Mesodermal cell (in vitro differentiated cells): ENCODE data around the gene COQ10B.
"Not testable (repeated sequence)": the region's sequence is repeated elsewhere in the genome, so short reads cannot be mapped to it uniquely, and the experiment has no call there.

ENCODE experiments used
- H3K27ac ChIP-seq: 2 replicates; pipeline ENCODE4 v1.7.0; 2013; ENCODE audit warnings: mild to moderate bottlenecking, low read depth, low read length, moderate library complexity; ENCODE audit not compliant: severe bottlenecking
- H3K36me3 ChIP-seq: 2 replicates; pipeline ENCODE4 v1.7.1; 2013; ENCODE audit warnings: mild to moderate bottlenecking, low read length, moderate library complexity; ENCODE audit not compliant: control insufficient read depth, insufficient read depth
- H3K4me1 ChIP-seq: one replicate; pipeline ENCODE4 v1.7.1; 2013; ENCODE audit warnings: mild to moderate bottlenecking, low read length; ENCODE audit not compliant: insufficient read depth, control insufficient read depth, poor library complexity, severe bottlenecking
- H3K4me3 ChIP-seq: 2 replicates; pipeline ENCODE4 v1.7.0; 2013; ENCODE audit warnings: low read length, control low read depth, mild to moderate bottlenecking; ENCODE audit not compliant: insufficient read depth, poor library complexity, severe bottlenecking; ENCODE audit errors: extremely low read depth
- H3K9me3 ChIP-seq: 2 replicates; pipeline ENCODE4 v1.7.1; 2013; ENCODE audit warnings: mild to moderate bottlenecking, low read length, moderate library complexity; ENCODE audit not compliant: control insufficient read depth
- WGBS, 2 experiments: methylation state at CpG; one replicate each; pipeline ENCODE4 v1.1.5; 2013; ENCODE audit warnings: missing lambda C conversion rate in 2 of 2; ENCODE audit not compliant: insufficient coverage in 2 of 2; 5-methylcytosine and 5-hydroxymethylcytosine counted together

Gene COQ10B

GRCh38 chr2:197484248-197484647, 30.9 kb downstream of the COQ10B start:
- not testable (repeated sequence) for H3K4me3 ChIP-seq, H3K4me1 ChIP-seq, H3K27ac ChIP-seq
- peaks cover 52% of the 10 kb centered on the region for H3K36me3 ChIP-seq
- WGBS, 2 experiments, result 100% methylated on average over 2 of the region's 3 CpGs; no CpG with 5 or more reads in 1 of the 2 experiments
- peaks cover 12% of the 10 kb centered on the region for H3K9me3 ChIP-seq

GRCh38 chr2:197486175-197486574, 32.8 kb downstream of the COQ10B start:
- Histone ChIP-seq H3K4me3 (no peak overlapping the region), H3K27ac (no peak overlapping the region), H3K4me1 (no peaks in the 10 kb centered on the region), H3K9me3 (peaks cover 12% of the 10 kb centered on the region), H3K36me3 (peaks cover 71% of the 10 kb centered on the region)
- no CpG with 5 or more reads among the region's 2 CpGs for WGBS, 2 experiments

DNA sequence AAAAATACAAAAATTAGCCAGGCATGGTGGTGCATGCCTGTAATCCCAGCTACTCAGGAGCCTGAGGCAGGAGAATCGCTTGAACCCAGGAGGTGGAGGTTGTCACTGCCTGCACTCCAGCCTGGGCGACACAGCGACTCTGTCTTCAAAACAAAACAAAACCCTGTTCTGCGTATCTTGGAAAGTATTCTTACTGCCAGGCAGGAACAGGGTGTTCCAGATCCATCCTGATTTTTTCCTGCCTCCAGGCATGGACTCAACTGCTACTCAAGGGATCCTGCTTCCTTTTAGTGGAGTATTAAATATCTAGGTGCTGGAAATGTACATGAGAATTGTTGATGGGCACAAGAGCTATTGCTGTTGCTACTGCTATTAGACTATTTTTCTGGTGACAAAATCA, 34.0 kb downstream of the COQ10B start:
- Histone ChIP-seq H3K4me1 (no peaks in the 10 kb centered on the region), H3K4me3 (no peak overlapping the region), H3K36me3 (peaks cover 83% of the 10 kb centered on the region), H3K27ac (no peak overlapping the region), H3K9me3 (peaks cover 12% of the 10 kb centered on the region)
- 95 to 100% methylated on average over 4 of the region's 4 CpGs for WGBS, 2 experiments

DNA sequence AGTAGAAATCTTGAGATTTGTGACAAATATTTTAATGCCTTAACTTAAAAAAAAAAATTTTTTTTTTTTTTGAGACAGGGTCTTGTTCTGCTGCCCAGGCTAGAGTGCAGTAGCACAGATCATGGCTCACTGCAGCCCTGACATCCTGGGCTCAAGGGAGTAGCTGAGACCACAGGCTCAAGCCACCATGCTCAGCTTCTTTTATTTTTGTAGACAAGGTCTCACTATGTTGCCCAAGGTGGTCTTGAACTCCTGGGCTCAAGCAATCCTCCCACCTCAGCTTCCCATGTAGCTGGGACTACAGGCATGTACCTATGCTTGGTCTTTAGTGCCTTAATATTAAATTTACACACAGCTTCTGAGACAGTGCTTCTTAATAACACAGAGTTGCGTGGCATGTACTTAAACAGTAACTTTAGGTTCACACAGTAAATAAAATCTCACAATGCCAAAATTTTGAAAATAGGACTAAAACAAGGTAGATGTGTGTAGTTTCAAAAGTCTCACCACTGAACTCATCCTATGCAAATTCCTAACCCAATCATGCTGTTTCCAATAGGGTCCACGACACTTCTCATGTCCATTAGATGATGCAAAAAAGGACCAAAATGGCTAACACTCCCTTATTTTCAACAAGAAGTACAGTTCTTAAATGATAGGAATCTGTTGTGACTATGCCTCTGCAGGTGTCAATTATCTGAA, 42.2 kb downstream of the COQ10B start:
- WGBS, 2 experiments, result 100% methylated on average over 1 of the region's 2 CpGs; no CpG with 5 or more reads in 1 of the 2 experiments
- no peak overlapping the region for H3K4me3 ChIP-seq

DNA sequence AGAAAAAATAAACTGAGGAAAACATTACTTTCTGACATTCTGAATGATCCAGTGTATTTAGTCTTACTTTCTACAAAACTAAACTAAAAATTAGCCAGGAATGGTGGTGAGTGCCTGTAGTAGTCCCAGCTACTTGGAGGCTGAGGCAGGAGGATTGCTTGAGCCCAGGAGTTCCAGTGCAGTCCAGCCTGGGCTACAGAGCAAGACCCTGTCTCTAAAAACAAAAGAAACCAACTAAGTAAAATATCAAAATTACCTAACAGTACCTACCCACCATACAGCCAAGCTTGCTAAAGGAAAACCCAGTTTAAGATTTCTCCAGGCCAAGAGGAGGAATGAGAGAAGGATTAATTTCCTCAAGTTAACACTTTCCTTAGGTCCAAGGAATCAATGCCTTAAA, 43.3 kb downstream of the COQ10B start:
- H3K36me3 ChIP-seq, result peaks cover 71% of the 10 kb centered on the region
- H3K4me3 ChIP-seq, result no peak overlapping the region
- peaks cover 15% of the 10 kb centered on the region for H3K4me1 ChIP-seq
- no peaks in the 10 kb centered on the region for H3K9me3 ChIP-seq
- H3K27ac ChIP-seq, result no peak overlapping the region

More for the DNA sequence above, 42.2 kb downstream of the COQ10B start:
- H3K4me1 ChIP-seq, result peaks cover 12% of the 10 kb centered on the region
- no peaks in the 10 kb centered on the region for H3K9me3 ChIP-seq
- H3K27ac ChIP-seq, result no peak overlapping the region
- peaks cover 81% of the 10 kb centered on the region for H3K36me3 ChIP-seq

DNA sequence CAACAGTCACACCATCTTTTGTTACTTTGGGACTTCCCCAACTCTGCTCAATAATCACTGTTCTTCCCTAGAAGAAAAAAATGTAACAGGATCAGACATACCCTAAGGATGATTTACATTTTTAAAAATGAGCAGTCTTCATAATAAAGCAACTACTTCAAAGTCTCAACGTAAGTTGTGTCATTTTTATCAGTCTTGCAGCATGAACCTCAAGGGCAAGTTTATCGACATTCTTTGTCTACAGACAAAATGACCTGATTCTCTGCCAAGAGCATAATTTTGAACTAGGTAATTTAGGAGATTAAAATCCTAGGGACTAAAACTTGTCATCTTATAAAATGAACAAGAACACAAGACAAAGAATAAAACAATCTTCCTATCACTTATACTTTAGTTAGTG, 44.0 kb downstream of the COQ10B start:
- Histone ChIP-seq H3K4me3 (peak overlapping the region; percentile 89), H3K4me1 (peaks cover 19% of the 10 kb centered on the region), H3K9me3 (no peaks in the 10 kb centered on the region), H3K27ac (no peak overlapping the region), H3K36me3 (peaks cover 71% of the 10 kb centered on the region)
- WGBS, 2 experiments, result 69 to 88% methylated on average over 1 to 2 of the region's 2 CpGs

GRCh38 chr2:197498235-197498936, 45.0 kb downstream of the COQ10B start:
- H3K36me3 ChIP-seq, result peaks cover 66% of the 10 kb centered on the region
- WGBS, 2 experiments, result 0 to 2% methylated on average over 10 to 11 of the region's 14 CpGs
- H3K9me3 ChIP-seq, result no peaks in the 10 kb centered on the region
- H3K4me3 ChIP-seq, result peak overlapping the region; percentile 89
- H3K4me1 ChIP-seq, result peaks cover 19% of the 10 kb centered on the region
- H3K27ac ChIP-seq, result no peak overlapping the region

DNA sequence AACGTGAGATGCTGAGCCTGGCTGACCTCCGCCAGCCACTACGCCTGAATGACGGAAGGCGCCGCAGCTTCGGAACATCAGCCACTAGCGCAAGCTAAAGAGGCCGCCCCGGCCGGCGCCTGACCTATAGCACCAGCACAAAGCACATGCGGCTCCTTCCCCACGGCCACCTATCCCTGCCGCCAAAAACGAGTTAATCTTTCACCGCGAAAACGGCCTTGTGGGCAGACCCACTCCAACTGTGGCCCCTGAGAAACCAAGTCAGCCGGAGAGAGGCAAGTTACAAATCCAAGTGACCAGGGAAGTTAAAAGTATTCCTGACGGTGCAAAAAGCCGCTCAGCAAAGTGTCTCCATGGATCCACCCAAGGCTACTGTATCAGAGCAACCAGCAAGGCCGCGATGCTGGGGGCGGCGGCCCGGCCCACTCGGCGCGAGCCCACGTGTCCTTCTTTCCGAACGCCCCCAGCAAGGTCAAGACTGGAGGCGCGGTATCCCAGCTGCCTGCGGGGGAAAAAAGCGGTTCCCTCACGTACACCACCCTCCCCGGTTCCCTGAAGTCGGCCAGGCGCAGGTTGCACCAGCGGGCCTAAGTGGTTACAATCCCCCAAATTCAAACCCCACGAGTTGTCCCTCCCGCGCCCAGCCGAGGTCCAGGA, 45.7 kb downstream of the COQ10B start:
- H3K36me3 ChIP-seq, result peaks cover 66% of the 10 kb centered on the region
- peaks cover 19% of the 10 kb centered on the region for H3K4me1 ChIP-seq
- peak overlapping the region; percentile 100 for H3K27ac ChIP-seq
- H3K9me3 ChIP-seq, result no peaks in the 10 kb centered on the region
- WGBS, 2 experiments, result 0% methylated on average over 40 to 43 of the region's 46 CpGs
- peak overlapping the region; percentile 89 for H3K4me3 ChIP-seq

DNA sequence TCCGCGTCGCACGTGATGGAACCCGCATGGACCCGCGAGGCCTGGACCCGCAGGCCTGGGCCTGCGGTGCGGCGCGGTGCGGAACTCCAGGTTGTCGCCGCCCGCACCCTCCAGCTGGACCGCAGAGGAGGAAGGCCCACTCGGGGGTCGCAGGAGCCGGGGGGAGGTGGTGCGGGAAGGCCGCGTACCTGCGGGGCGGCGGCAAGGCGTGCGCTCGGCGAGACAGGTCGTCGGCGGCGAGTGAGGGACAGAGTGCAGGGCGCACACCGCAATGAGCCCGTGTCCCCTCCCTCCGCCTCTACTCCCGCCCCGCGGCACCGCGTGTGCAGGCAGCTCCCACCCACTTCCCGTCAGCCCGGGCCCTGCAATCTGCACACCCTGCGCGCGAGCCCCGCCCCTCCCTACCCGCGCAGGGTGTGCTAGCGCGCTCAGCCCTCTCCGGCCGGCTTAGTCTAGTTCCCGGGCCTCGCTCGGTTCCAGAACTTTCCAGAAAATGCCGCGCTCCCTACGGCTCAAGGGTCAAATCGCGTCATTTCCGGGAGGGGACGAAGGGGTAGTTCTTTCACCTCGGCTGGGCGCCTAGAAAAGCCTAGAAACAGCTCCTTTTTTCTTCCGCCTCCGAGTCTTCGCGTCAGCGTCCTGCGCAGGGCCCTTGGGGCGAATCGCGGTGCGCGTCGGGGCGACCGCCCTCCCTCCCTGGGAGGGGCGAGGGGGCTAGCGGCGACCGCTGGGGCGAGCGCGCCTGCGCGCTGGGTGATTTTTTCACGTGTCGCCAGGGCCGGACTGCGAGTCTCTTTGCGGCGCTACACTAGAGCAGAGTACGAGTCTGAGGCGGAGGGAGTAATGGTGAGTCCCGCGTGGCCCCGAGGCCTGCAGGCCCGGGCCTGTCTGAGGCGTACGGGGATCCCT, 46.5 kb downstream of the COQ10B start, which contains the start of the genes HSPD1 and HSPE1:
HSPD1 (minus strand) TSS at position 247 of the 909 bp plus-strand sequence. CDS start 992 bp downstream, outside the sequence.
HSPE1 (plus strand) TSS at position 786 of the 909 bp plus-strand sequence; CDS start at position 844, 58 bp downstream.
- H3K27ac ChIP-seq, result peak within 1 kb of the TSS; percentile 100
- H3K36me3 ChIP-seq, result peaks cover 66% of the 10 kb centered on the region
- peak within 1 kb of the TSS; percentile 89 for H3K4me3 ChIP-seq
- no peaks in the 10 kb centered on the region for H3K9me3 ChIP-seq
- 0% methylated on average over 71 to 75 of the region's 104 CpGs for WGBS, 2 experiments
- peaks cover 19% of the 10 kb centered on the region for H3K4me1 ChIP-seq
